GM10266 (cell line): ENCODE measurements around the gene LNX1.
A peak's percentile ranks its signal among the peaks of the same experiment; 100 is the strongest.

Experiments used
- DNase-seq: peaks from one replicate; pipeline ENCODE4 v3.0.0; 2012; ENCODE audit errors: extremely low spot score
- CTCF ChIP-seq: IDR thresholded peaks from 2 replicates; pipeline ENCODE4 v1.5.1; 2012; ENCODE audit warnings: mild to moderate bottlenecking, low read depth; ENCODE audit not compliant: control insufficient read depth, insufficient read depth; ENCODE audit errors: missing control alignments

The LNX1 gene

GRCh38 chr4:53591372-53591892, at the start of gene LNX1:
TSS of gene LNX1 (minus strand) at chr4:53591486. CDS start at chr4:53574002, 17,484 bp downstream.
- no peak for DNase-seq
- TF ChIP-seq CTCF: no peak

DNA sequence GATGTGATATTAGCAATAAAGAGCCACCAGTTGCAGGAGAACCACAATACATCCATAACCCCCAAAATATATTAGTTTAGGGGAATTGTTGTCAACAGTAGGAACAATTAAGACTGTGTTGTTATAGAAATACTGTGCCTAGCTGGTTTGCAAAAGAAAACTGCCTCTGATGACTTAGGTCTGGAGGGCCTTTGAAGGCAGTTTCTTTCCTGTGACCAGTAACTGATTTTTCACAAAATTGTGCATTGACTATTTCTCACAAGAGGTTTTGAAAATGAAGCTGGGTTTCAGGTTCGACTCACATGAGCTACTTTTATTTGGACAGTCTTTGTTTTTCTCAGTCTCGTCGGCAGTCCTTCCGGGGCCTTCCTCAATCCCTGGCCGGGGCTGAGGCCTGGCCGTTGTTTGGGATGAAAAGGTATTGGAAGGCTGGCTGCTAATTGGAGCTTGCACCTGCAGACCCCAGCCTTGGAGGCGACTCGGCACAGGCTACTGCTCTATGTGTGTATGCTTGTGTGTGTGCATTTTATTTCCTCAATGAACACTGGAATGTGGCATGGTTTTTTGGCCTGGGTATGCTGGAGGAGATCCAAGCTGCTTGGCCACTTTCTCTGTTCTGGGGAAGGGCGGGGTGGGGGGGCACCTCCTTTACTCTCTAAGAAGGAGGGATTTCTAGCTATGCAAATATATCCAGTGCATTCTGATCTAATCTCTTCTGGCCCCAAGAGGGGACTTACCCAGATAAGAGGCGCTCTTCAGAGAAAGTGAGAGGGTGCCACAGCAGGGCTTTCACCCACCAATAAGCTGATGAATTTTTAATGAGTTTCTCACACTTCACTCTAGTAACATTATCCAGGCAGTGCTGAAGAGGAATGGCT, 49.5 kb upstream of the LNX1 start:
- no peak for TF ChIP-seq CTCF
- peak; percentile 25 for DNase-seq

- TF ChIP-seq CTCF: no peak
- no peak for DNase-seq
Measured at GRCh38 chr4:53638919-53639318, 47.6 kb upstream of the LNX1 start.

DNA sequence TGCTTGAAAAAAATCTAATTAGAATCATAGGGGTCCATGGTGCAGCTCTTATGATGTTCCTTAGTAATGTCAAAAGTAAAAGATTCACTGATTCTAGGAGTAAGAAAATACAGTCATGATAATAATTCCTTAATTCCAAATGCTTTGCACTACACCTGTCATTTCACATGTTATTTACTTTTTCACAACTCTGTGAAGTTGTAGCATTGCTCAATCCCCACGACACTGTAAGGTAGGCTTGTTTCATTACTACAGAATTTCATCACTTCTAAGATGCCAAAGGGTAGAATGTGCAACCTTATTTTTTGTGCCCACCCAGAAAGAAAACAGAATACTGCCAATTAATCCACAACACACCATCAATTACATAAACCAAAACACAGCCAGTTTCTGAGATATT, 46.1 kb upstream of the LNX1 start:
- no peak for TF ChIP-seq CTCF
- DNase-seq: no peak

DNA sequence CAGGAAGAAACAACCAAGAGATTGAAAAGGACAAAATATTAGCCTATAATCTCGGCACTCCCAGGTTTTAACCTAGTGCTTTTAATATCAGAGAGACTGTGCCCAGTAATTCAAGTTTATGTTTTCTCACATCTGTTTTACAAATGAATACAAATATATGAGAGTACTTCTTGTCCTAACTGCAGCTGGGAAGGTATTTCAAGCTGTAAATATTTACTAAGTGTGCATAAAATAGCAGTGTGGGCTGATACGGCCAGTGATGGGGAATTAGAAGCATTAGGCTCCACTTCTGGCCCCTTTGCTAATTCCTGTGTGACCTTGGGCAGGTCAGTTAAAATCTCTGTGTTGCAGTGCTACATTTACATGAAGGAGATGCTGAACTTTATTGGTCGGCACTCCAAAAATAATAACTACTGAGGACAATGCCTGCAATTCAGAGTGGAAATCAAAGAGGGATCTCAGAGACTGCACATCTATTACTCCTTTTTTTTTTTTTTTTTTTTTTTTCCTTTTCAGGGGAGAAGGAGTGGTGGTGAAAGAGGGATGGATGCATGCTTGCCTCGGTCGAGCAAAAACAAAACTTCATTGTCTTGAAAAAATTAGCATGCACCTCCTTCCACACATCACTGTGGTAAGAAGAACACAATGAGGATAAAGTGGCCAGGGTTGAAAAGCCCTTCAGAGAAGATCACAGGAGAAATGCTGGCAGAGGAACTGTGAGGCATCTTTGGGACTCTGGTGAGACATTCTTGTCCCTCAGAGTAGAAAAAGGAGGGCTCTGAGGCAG, 44.6 kb upstream of the LNX1 start:
- DNase-seq: no peak
- no peak for TF ChIP-seq CTCF

DNA sequence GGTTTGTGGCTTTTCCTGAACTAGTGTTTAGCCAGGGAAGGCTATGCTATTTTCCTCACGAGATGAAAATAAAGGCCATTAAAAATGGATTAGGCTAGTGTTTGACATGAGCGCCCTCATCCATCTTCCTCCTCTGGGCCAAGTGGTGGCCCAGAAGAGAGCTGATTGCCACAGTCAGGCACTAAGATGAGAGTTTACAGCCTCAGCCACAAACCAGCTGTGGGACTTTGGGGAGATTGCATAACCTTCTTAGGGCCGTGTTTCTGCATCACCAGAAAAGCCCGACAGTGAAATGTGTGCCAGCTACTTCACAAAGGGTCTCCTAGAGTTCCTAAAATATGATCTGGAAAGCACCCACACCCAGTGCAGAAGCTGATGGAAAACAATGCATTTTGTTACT, 42.3 kb upstream of the LNX1 start:
- TF ChIP-seq CTCF: no peak
- DNase-seq: no peak
